Stimulated activated CD8-positive, alpha-beta memory T cell treated with anti-CD3 and anti-CD28 coated beads, Interleukin-4, amount 100 ng/mL, for 4 hours (primary cell): Measurements from ENCODE around the gene PDXK.

ENCODE experiments used
- DNase-seq, 2 donors: peaks; one replicate each; pipeline ENCODE4 v3.0.0-alpha.2; 2020; ENCODE audit warnings: low read depth in 2 of 2, low spot score in 1 of 2

Gene PDXK

DNA sequence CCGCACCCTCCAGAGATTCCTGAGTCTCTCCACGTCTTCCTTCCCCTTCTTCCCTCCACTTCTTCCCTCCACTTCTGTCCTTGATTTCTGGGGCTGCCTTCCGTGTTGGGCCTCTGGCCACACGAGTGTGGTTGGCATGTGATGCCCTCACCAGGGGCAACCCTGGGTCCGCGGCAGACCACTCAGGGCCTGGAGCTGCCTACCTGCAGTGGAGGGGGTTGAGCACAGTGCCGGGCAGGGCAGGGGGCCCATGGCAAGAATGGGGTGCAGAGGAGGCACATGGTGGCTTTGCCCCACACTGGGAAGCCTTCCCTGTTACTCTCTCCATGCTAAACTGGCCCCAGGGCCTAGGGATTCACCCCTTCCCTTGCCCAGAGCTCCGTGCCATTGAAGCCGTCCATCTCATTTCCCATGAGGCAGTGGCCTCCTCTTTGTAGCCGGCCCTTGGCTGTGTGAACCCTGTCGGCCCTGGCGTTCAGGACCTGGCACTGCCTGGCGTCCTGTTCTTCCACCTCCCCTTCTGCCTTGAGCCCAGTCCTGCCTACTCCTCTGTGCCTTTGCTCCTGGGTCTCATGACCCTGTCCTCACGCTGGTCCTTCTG lies 83.9 kb downstream of the PDXK start:
- DNase-seq = no peak

DNA sequence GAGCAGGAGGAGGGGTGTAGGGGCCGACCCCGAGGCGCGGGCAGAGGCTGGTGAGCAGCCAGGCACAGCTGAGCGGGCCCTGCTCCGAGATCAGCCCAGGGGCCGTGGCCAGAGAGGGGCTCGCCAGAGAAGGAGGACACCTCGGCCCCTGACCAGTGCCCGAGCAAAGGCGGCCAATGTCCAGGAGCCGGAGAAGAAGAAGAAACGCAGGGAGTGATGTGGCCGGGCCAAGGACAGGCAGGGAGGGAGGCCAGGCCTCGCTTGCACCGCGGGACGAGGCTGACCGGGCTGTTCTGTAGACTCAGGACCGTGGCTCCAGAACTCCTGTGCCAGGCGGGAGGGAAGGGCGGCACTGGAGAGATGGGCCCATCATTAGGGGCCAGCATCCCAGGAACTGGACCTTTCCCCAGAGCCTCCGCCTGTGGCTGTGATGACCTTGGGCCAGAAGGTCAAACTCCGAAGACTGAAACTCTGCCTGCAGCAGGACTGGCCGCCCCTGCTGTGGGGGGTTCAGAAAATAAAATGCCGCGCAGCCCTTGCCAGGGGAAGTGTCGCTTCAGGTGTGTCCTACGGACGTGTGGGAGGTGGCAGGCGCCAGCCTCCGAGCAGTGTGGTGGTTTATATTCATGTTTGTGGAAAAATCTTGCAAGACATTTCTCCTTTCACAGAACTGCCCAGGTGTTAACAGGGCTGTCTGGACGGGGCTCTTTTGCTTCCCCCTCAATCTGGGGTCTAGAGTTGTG lies 84.8 kb downstream of the PDXK start:
- DNase-seq = no peak

DNA sequence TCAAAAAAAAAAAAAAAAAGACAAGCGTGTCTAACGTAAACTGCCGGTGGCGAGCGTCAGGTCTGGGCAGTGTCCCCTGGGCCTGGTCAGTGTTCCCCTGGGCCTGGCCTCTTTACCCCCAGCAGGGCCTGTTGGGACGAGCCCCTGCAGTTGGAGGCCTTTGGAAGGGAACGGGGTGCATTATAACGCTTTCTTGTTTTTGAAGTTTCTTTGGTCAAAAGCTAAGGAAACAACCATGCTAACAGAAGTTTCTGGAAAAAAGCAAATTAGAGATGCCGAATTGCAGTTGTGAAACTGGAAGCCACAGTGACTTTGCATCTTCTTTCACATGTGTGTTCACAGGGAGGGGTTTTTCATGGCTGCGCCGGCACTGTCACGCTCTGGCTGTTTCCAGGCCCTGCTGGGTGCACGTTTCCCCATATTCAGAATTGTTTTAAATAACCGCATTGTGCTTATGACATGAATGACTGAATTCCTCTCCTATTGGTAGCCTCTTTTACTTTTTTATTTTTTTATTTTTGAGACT lies 86.4 kb downstream of the PDXK start:
- no peak for DNase-seq

DNA sequence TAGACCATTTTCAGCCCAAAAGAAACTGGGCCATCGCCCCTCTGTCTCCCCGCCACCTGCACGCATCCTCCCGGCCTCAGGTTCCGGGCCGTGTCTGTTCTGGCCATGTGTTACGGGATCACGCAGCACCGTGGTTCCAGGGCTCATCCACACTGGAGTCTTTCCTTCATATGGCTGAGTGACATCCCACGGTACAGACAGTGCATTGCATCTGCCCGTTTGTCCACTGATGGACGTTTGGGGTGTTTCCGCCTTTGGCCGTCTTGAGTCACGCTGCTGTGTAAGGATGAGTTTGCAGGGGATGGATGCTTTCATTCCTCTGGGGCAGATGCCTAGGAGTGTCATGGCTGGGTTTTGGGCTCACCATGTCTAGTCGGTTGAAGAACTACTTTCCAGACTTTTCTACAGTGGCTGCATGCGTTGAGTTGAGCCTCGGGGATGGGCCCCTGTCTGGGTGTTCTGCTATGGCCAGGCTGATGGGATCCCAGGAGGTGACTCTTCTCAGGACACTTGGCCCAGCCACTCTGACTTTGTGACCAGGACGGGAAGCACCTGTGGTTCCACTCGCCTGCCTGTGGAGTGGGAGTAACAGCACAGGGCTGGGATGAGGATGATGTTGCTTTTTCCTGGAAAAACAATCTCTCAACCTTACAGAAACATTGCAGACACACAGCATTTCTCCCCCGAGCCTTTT lies 87.2 kb downstream of the PDXK start:
- no peak for DNase-seq

DNA sequence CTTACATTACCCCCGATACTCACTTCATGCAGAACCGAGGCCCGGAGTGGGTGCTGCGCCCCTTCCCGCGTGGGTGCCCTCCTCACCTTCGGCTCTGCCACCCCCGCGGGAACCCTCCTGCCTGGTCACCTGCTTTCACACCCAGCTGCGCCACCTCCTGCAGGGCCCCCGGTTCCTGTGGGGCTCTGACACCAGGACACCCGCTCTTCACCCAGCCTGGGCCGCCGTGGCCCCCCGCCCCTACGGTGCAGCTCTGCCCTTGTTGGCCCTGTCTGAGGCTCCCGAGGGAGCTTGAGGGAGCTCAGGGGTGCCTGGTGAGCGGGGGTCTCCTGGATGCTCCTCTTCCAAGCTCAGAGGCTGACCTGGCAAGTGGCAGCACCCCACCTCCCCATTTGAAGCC lies 89.4 kb downstream of the PDXK start:
- no peak for DNase-seq

DNA sequence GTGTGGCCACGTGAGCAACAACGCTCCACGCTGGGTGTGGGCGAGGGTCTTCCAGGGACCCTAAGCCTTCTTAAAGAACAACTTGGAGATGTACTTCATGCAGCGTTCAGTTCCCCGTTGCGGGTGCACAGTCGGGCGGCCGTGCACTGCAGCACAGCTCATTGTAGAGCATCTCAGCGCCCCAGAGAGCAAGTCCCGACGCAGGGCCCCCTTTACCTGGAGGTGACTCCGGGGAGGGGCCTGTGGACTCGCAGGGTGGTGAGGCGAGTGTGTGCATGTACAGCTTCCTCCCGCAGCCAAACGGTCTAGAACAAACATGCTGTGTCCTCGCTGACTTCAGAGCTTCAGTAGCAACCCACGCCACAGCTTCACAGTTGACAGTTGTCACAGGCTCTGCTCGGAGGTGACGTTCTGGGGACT lies 89.9 kb downstream of the PDXK start:
- no peak for DNase-seq

DNA sequence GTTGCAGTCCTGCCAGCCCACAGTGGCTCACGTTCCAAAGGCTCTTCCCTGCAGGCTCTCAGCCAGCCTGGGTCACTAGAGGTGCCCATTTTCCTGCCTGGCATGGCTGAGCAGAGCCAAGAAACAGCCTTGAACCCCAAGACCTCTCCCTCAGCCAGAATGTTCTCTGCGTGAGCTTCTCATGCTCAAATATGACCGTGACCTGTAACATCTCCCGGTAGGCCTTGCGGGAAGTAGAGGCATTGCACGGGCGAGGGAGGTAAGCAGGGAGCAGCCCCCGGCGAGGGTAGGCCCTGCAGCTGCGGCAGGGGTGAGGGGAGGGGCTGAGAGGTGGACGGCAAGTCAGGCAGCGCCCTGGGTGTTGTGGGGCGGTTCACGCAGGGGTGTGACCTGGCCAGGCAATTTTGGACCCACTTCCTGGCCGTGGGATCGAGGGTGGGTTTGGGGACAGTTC lies 90.4 kb downstream of the PDXK start:
- DNase-seq = no peak

DNA sequence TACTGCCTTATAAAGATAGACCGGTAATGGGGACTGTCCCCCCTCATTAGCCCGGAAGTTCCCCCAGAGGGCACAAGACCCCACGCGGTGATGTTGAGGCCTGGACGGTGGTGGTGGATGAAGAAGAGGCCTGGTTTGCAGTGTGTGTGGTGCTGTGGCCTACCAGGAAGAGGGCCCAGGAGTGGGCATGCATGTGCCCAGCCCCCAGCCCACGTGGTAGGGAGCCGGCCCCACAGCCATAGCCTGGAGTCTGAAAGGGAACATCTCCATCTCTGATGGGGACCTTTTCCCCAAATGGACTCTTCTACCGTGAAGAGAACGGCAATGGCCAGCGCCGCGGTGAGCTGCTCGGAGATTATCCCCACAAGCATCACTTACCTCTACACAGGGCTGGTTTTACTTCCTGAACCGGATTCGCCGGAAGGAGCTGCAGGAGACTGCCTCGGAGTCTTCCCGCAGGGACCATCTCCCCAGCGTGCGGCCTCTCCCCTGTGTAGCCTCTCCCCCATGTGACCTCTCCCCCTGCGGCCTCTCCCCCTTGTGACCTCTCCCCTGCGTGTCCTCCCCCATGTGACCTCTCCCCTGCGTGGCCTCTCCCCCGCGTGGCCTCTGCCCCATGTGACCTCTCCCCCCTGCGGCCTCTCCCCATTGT lies 91.0 kb downstream of the PDXK start:
- DNase-seq = no peak

DNA sequence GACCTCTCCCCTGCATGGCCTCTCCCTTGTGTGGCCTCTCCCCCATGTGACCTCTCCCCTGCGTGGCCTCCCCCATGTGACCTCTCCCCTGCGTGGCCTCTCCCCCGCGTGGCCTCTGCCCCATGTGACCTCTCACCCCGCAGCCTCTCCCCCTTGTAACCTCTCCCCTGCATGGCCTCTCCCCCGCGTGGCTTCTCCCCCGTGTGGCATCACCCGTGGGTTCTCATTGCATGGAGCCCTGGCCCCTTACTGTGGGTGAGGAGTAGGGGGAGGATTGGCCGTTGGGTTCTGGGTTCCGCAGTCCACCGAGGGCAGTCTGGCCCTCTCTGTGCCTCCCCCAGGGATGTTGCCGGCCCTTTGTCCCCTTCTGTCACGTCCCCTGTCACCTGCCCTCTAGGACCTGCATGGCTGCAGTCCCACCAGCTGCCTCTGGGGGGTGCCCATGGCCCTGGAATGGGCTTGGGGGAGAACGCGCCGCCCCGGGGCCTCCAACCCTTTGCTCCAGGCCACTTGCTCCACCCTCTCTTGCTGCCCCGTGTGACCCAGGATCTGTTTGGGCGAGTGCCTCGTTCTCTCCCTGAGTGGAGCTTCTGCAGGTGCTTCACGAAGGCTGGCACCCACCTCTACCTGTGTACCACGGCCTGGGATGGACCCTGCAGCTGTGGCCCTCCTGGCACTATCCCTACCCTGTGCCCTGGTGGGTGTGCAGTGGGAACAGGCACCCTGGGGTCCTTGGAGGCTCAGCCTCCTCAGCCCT lies 91.8 kb downstream of the PDXK start:
- DNase-seq = peak; percentile 65 to 86

DNA sequence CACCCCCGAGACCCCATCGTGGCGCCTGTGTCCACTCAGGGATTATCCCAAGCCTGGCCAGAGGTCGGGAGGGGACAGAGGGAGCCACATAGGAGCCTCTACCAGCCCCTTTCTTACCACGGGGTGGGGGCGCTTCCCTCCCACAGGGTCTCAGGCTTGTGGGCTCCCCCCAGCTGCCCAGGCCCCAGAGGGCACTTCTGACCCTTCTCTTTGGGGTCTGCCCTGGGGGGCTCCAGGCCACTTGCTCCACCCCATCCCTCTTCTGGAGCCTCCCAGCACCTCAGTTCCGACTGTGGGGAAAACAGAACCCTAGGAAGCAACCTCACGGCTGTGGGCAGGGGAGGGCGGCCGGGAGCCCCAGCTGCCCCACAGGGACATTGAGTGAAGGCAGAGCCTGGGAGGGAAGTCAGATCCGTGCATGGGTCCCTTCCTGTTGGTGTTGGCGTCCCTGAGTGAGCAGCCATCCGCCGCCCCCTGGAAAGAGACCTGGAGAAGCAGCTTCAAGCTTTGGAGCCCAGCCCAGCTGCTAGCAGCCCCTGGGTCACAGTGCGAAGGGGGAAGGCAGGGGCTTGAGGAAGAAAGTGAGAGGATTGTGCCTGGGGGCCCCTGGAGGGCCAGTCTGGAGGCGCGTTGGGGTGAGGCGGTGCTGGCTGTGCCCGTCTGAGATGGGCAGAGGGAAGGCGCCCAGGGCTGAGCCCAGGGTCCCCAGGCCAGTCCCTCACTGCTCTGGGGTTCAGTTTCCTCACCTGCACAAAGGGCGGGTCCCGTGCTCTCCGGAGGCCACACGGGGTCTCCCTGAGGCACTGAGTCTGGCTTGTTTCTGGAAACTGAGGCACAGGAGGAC lies 92.6 kb downstream of the PDXK start:
- DNase-seq = no peak
